ENCODE measurements around the gene MLEC.

Gene MLEC, protein sequence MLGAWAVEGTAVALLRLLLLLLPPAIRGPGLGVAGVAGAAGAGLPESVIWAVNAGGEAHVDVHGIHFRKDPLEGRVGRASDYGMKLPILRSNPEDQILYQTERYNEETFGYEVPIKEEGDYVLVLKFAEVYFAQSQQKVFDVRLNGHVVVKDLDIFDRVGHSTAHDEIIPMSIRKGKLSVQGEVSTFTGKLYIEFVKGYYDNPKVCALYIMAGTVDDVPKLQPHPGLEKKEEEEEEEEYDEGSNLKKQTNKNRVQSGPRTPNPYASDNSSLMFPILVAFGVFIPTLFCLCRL

DNA sequence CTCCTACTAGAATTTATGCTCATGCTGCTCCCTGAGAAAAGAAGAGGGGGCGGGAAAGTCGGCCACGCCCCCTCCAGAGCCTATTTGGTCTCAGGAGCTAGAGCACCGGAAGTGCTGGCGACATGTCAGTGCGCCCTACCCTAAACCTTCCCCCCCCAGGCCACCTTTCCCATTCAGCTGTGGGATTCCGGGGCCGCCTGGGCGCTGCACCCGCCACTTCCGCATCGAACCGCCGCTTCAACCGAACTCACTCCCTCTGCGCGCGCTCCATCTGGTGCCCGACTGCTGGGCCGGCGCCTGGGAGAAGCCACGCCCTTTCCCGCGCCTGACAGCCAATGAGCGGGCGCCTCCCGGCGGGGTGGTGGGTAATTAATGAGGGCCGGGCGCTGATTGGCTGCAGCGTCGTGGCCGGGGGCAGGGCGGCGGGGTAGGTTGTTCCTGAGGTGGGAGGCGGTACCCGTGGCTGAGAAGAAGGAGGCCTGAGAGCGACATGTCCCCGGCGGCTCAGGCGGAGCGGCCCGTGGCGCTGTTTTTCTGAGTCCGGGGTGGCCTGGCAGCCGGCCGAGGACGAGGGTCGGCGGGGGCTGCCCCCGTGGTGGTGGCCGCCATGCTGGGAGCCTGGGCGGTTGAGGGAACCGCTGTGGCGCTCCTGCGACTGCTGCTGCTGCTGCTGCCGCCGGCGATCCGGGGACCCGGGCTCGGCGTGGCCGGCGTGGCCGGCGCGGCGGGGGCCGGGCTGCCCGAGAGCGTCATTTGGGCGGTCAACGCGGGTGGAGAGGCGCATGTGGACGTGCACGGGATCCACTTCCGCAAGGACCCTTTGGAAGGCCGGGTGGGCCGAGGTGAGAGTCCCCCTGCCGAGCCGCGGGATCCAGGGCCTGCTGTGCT is at the start of gene MLEC:
Gene MLEC (plus strand): TSS at position 460 of the 888 bp plus-strand sequence. CDS start 148 bp downstream, at position 608.
- peak; percentile 55 for DNase-seq

DNA sequence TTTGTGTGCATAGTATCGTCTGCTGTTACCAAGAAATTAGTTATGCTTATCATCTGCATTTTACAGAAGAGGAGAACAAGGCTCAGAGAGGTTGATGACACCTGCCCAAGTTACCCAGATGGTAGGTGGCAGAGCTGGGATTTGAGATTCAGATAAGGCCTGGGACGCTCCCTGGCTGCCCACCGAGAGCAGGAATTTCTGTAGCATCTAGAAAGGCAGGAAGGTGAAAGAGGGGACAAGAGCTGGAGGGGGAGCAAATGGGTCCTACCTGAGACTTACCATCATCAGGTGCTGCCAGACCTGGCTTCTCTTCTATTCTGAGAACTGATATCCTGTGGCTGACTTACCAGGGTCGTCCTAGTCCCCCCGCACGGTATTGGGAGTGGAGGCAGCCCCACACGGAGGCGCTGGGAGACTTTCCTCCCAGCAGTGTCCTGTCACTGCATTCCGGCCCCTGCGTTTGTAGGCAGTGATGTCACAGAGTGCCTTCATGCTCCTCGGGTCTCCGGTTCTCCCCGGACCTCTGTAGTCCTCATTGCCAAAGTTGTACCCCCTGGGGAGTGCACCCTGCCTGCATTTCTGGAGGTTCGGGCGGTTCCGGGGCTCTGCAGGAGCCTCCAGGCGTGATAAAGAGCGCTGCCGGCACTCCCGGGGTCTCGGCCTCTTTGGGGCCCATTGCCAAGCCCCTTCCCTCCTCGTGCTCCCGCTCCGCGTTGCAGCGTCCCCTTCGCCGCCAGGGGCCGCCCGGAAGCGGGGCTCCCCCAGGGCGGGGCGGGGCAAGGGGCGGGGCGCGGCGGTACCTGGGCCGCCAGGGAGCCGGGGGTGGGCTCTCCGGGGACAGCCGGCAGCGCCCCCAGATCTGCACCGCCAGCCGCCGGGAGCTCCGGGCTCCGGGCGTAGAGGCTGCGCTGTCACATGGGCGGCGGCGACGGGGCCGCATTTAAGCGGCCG is 46.9 kb upstream of the MLEC start, which contains the start of gene CABP1:
Gene CABP1 (plus strand): TSS at position 856 of the 951 bp plus-strand sequence. CDS start 60 bp downstream, at position 916.
- DNase-seq, result no peak

DNA sequence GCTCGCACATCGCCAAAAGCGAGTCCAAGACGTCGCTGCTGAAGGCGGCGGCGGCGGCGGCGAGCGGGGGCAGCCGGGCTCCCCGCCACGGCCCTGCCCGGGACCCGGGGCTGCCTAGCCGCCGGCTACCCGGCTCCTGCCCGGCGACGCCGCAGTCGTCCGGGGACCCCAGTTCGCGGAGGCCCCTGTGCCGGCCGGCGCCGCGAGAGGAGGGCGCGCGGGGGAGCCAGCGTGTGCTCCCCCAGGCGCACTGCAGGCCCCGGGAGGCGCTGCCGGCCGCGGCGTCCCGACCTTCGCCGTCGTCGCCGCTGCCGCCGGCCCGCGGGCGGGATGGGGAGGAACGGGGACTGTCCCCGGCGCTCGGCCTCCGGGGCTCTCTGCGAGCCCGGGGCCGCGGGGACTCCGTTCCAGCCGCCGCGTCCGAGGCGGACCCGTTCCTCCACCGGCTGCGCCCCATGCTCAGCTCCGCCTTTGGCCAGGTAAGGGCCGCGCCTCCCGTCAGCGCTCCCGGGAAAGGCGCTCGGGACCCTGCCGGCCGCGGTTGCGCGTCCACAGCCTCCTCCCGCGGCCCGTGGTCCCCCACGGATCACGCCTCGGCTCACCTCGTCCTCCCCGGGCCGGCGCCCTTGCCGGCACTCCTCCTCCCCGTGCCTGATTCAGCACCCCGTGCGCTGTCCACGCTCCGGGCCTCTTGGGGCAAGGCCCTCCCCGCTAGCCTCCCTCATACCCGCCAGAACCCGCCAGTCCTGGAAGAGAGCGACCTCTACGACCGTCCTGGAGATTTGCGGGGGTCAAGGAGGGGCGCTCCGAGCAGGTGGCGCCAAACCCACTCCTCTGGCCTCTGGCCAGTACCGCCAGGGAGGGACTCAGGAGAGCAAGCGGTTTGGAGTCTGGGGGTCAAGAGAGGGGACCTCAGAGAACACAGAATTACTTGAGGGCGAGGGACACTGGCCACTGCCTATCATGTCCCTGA is 45.8 kb upstream of the MLEC start:
- no peak for DNase-seq

DNA sequence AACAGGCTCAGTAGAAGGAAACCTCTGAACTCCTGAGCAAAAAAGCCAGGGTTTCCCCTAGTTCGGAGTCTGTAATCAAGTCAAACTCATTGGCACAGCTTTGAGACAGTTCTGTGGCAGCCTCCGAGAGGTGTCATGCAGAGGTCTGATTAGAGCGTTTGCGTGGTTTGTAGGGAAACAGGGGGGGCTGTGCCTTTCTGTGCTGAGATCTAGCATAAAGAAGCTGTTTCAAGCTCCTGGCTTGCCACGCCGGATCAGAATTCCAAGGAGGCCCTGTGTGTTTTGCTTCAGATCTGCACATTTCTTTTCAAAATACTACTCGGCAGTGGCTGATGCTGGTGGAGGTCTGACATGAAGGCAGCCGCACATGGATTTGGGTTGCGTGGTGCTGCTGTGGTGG is 44.8 kb upstream of the MLEC start:
- DNase-seq, result no peak

DNA sequence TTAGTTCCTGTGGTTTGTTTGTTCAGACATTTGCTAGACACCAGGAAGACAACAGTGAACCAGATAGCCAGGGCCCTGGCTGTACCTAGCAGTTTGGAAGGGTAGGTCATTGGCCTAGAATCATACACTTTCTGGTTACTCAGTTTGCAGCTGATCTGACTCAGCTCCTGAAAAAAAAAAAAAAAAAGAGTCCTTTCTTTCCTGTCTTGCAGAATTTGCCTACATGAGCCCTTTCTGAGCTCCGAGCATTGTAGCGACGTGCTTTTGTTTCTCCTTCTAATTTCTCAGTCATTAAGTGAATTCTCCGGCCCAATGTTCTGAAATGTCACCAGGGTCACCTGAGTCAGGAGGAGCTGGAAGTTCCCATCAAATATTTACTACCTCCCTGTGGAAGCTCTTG is 44.1 kb upstream of the MLEC start:
- DNase-seq, result no peak

DNA sequence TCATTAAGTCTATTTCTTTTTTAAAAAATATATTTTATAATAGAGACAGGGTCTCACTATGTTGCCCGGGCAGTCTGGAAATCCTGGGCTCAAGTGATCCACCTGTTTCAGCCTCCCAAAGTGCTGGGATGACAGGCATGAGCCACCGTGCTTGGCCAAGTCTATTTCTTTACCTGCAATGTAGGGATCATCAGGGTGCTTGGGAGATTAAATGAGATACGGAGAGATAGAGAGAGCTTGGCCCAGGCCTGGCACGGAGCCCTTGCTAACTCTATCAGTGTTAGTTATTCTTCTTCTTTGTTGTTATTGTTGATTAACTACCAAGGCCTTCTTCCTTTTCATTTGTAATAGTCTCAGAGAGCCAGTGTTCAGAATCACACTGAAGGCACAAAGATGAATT is 43.4 kb upstream of the MLEC start:
- DNase-seq, result no peak

DNA sequence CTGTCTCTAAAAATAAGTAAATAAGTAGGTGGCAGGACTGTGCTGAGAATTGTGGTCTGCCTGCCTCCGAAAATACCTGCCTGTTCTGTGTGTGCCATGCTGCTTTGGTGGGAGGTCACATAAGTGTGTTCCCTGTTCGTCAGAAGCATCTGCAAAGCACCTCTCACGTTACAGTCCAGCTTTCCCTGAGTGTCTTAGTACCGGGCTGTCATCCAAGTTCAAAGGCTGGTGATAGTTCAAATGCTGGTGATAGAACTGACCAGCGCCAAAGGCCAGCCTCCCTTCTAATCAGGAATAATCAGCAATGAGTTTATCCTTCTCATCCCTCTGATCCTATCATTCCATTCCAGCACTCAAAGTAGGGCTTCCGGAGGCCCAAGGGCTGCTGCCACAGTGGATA is 40.9 kb upstream of the MLEC start:
- DNase-seq, result no peak

DNA sequence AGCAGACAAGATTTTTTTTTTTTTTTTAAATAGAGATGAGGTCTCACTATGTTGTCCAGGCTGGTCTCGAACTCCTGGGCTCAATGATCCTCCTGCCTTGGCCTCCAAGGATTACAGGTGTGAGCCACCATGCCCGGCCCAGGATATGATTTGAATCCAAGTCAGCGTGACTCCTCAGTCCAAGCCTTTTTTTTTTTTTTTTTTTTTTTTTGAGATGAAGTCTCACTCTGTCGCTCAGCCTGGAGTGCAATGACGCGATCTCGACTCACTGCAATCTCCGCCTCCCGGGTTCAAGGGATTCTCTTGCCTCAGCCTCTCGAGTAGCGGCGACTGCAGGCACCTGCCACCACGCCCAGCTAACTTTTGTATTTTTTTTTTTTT is 39.6 kb upstream of the MLEC start:
- no peak for DNase-seq

DNA sequence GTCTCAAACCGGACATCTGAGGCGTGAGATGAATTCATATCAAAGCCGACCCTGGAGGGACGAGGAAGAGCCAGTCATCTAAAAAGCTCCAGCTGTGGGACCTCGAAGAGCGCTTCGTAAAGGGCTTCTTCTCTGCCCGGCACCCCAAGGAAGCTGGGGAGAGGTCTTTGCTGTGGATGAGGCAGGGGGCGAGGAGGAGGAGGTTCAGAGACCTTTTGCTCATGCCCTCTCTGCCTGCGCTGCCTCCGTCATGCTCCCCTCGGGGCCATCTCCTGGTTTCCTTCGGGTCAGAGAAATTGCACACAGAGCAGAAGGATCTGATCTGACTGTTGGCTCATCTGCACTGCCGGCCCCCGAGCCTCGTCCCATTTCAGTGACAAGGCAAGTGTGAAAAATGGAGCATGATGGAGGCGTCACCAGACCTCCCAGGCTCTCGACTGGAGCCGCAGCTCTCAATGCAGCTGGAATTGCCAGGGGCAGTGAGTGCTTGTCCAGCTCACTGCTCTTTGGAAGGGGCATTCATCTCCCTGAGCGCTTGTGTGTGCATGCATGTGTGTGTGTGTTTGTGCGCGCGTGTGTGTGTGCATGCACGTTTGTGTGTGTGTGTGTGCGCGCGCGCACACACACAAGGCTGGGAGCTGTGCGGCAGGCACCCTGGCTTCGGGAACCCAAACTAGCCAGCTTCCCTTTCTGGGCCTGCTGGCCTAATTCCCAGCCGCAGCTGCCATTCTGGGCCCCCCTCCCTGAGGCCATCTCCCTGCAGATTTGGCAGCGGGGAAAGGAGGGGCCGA is 37.3 kb upstream of the MLEC start:
- DNase-seq, result no peak

DNA sequence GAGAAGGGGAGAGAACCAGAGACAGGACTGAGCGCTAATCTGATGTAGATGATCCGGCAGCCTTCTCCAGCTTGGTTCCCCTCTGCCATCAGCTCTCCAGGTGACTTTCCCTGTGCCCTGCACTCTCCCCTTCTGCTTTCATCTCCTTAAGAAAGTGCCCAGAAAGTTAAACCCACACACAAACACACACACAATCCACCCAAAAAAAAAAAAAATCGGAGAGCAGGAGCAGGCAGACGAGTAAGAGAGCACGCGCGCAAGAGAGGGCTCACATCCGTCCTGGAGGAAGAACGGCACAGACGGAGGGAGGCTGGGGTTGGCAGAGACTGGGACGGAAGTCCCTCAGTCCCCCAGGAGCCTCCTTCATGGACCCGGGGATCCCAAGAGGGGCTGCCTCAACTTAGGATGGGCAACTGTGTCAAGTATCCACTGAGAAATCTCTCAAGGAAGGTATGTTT is 36.7 kb upstream of the MLEC start:
- DNase-seq, result no peak

DNA sequence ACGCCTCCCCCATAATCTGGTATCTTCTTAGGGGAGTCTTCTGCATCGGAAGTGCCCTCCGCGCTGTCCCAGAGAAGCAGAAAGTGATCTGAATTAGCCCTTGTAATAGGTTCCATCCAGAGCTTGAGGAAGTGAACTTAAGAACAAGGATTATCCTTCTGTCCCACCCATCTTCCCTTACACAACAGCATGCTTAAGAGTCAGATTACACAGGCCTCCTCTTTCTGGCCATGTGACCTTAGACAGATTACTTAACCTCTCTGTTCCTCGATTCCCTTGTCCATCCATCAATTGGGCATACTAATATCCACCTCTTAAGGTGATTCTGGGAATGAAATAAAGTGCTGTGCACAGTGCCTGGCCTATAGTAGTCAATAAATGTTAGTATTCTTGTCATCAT is 35.1 kb upstream of the MLEC start:
- no peak for DNase-seq

DNA sequence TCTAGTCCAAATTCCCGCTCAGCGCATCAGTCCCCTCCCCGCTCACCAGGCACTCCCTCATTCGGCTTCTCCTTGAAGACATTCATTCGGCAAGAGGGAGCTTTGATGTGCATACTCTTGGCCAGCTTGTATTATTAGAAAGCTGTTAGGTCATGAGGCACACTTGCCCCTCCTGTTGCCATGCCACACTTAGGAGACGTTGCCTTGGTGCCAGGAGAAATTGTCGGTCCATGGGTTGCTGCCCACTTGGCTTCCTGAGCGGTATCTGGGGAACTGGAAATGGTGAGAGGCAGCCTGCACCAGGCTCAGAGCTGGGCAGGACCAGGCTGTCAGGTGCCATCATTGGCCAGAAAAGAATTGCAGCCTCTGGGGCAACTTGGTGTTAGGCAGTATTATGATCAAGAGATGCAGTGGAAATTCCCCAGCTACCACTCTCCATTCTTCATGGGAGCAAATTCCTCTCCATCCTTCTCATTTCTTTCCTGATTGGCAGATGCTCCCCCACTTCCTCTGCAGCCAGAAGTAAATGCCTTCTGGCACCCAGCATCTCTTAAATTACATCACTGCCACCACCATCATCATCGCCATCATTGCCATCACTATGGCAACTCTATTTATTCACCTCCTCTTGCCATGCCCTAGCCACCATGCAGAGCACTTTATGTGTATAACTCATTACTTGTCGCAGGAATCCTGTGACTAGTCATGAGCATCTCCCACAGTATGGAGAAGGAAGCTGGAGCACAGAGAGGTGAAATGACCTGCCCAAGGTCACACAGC is 34.1 kb upstream of the MLEC start:
- DNase-seq, result no peak

DNA sequence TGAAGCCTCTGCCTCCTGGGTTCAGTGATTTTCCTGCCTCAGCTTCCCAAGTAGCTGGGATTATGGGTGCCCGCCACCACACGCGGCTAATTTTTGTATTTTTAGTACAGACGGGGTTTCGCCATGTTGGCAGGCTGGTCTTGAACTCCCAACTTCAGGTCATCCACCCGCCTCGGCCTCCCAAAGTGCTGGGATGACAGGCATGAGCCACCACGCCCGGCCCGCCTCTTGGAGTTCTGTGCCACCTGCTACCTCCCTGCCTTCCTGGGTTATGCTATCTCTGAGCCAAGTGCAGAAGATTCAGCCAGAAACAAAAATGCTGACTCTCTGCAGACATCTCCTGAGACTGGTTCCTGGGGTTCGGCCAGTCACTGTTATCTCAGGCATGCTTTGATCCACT is 33.3 kb upstream of the MLEC start:
- no peak for DNase-seq

DNA sequence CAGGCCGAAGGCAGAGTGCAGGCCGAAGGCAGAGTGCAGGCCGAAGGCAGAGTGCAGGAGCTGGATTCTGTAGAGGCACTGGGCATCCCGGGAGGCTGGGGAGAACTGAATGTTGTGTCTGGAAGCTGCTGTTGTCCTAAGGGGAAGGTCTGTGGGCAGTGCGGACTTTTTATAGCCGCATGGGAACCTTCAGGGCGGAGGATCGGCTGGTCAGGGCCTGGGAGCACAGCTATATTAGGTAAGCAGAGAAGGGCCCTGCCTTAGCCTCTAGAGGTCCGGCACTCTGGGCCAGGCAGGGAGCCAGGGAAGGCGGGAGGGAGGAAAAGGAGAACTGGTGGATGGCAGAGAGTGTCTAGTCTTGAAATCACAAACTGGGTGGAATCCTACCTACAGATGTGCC is 32.3 kb upstream of the MLEC start:
- no peak for DNase-seq

DNA sequence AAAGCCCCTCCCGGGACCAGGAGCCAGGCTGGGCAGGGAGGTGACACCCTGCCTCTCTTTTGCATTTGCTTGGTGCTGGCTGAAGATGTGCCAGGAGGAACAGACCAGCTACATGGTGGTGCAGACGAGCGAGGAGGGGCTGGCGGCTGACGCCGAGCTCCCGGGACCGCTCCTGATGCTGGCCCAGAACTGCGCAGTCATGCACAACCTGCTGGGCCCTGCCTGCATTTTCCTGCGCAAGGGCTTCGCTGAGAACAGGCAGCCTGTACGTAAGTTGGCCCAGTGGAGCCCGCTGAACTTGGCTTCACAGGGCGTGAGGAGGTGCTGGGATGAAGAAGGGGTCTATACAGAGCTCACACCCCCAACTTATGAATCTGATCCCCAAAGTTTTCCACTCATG is 30.9 kb upstream of the MLEC start:
- DNase-seq, result no peak

DNA sequence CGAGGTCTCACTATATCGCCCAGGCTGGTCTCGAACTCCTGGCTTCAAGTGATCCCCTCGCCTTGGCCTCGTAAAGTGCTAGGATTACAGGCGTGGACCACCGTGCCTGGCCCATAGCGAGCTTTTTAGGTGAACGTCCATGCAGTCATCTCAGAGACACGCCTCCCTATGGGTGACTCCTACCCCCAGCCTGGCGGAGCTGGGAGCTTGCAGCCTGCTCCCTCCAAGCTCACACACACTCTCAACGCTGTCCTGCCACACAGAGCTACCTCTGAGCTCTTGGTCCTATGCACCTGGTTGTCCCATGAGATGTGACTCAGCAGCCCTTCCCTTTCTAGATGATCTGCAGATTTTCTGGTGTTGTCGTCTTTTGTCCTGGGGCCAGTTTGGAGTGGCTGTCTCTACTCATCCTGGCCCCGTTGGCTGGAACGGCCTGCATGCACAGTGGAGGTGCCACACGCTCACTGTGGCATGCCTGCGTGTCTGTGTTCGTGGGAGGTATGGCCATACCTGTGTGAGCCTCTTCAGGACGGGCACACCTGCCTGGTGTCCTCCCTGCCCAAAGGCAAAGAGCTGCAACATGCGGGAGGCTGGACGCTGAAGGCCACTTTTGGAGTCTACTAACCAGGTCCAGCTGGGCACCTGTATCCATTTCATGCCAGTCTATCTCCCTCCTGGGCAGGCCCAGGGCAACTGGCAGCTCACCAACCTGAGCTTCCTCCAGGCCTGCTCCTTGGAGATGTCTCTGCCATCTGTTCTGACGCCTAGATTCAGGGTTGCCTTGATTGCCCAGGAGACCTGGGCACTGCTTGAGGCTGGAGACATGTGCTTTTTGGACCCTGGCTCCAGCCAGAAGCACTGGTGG is 28.4 kb upstream of the MLEC start:
- no peak for DNase-seq

DNA sequence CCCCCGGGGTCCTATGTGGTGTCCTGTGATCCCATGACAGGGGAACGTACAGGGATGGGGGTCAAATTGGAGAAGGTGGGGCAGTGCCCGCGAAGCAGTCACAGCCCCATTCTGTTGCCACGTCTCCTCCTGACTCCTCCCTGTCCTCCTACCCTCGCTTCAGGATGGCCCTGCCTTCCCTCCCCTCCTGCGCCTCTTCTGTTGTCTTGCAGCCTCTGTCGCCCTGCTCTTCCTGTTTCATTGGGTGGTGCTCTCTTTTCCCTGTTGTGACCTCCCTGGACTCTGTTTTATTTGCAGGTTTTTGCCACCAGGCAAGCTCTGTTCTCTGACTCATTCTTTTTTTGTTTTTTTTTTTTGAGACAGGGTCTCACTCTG is 27.8 kb upstream of the MLEC start:
- DNase-seq, result no peak

DNA sequence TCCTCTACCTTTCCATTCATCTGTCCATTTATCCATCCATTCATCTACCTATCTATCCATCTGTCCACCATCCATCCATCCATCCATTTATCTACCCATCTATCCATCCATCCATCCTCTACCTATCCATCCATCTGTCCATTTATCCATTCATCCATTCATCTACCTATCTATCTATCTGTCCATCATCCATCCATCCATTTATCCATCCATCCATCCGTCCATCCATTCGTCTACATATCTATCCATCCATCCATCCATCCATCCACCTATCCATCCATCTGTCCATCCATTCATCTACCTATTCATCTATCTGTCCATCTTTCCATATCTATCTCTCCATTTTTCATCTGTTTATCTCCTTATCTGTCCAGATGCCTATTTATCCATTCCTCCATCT is 25.5 kb upstream of the MLEC start:
- DNase-seq, result no peak

DNA sequence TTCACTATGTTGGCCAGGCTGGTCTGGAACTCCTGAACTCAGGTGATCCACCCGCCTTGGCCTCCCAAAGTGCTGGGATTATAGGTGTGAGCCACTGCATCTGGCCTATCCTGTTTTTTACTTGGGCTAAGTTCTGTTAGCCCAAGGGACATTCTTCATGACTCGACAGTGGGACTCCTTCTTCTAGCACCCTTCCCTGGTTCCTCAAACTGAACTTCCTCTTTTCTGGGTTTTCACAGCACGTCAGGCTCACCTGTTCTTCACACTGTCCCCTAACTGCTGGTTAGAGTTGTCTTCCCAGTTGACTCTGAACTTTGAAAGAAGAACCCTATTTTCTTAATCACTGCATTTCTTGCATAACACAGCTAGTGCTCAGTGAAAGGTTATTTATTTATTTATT is 24.1 kb upstream of the MLEC start:
- DNase-seq, result no peak

Data from cortex of kidney (tissue), 1 donor.